ENCODE data around the gene LRP10. TPM values are rescaled to one million over a fixed set of nuclear protein-coding genes. Genes with fewer than 3 reads are reported as not detected.

Gene LRP10
- total and polyA plus RNA-seq, 2 of the 4 experiments (the other 2 are of a cell fraction), result 25.1 to 118 TPM

GRCh38 chr14:22861651-22862050, 9.9 kb upstream of the LRP10 start:
- Histone ChIP-seq H3K23ac (ENCODE audit: low read depth, low read length) (no peak overlapping the region), H3K4me3 (ENCODE audit: insufficient read depth, low read depth, low read length) (no peak overlapping the region), H3K4ac (ENCODE audit: low read depth, low read length) (no peak overlapping the region), H4K8ac (ENCODE audit: low read depth in 2 of 2, low read length in 2 of 2) (no peak overlapping the region), H3K18ac (ENCODE audit: low read depth, low read length) (no peak overlapping the region), H3K56ac (ENCODE audit: extremely low read depth, insufficient read depth, low read length) (no peak overlapping the region), H3K27ac (ENCODE audit: insufficient read depth, low read length) (no peak overlapping the region), H3K9me3 (ENCODE audit: control insufficient read depth, insufficient read depth, low read length) (peaks cover 2% of the 10 kb centered on the region), H4K5ac (ENCODE audit: low read depth, low read length) (no peak overlapping the region), H3K4me2 (ENCODE audit: low read depth, low read length) (no peak overlapping the region), H2BK15ac (ENCODE audit: low read depth, low read length) (no peak overlapping the region), H4K91ac (ENCODE audit: insufficient read depth, low read depth, low read length) (no peak overlapping the region), H3K14ac (replicated peaks; ENCODE audit: low read depth, low read length) (no peak overlapping the region), H3K9me1 (ENCODE audit: insufficient read depth, low read length) (no peaks in the 10 kb centered on the region), H2BK20ac (ENCODE audit: low read depth, low read length) (no peak overlapping the region), H4K20me1 (ENCODE audit: insufficient read depth, low read length) (no peaks in the 10 kb centered on the region), H3K9ac (ENCODE audit: low read depth, low read length) (no peak overlapping the region), H2AK9ac (replicated peaks; ENCODE audit: low read depth, low read length, poor library complexity) (no peak overlapping the region), H3K36me3 (ENCODE audit: control insufficient read depth, insufficient read depth, low read length) (no peaks in the 10 kb centered on the region), H2AFZ (replicated peaks; ENCODE audit: low read length, poor library complexity) (no peak overlapping the region), H2BK120ac (ENCODE audit: low read depth, low read length) (no peak overlapping the region), H3K79me1 (ENCODE audit: low read depth in 1 of 2, low read length in 2 of 2) (no peaks in the 10 kb centered on the region), H2AK5ac (ENCODE audit: low read depth, low read length) (no peak overlapping the region), H3K27me3 (ENCODE audit: control insufficient read depth, insufficient read depth, low read length) (no peaks in the 10 kb centered on the region), H3K4me1 (ENCODE audit: control insufficient read depth, insufficient read depth, low read length) (no peaks in the 10 kb centered on the region), H2BK5ac (ENCODE audit: low read depth, low read length, poor library complexity, severe bottlenecking) (no peak overlapping the region)
- dilution Hi-C loops (cut with HindIII; ENCODE audit: low sequenced_read_pairs, unreplicated experiment) (no loop called here), intact Hi-C loops (cut with micrococcal nuclease) (no loop called here), in situ Hi-C loops (cut with MboI; ENCODE audit: low sequenced_read_pairs) (loop anchor here (25.0 kb wide), 1 partner anchor 474 kb away; no protein-coding TSS in a partner anchor)
- DNase-seq (no peak), ATAC-seq (ENCODE audit: low read depth) (no peak)
- BruUV-seq (replicated peaks), result no TSS peak
- ChIA-PET CTCF (interaction anchor here (1.6 kb wide), 1 partner anchor 9 kb away, joined by 4 read pairs; no protein-coding TSS in a partner anchor), POLR2A (ENCODE audit: unreplicated experiment) (no interaction called here)
- TF ChIP-seq USF2 (IDR thresholded peaks at IDR 0.05; ENCODE audit: low read depth, low read length) (no peak), MXI1 (IDR thresholded peaks at IDR 0.05; ENCODE audit: borderline replicate concordance, low read depth, low read length) (no peak), MAFK (IDR thresholded peaks at IDR 0.05; ENCODE audit: low read depth, low read length) (no peak), BHLHE40 (IDR thresholded peaks at IDR 0.05; ENCODE audit: low read depth, low read length) (no peak), FOS (IDR thresholded peaks at IDR 0.05; ENCODE audit: low read depth, low read length) (no peak), RCOR1 (IDR thresholded peaks at IDR 0.05; ENCODE audit: insufficient replicate concordance, low read length) (no peak), SMC3 (IDR thresholded peaks at IDR 0.05; ENCODE audit: low read depth, low read length) (no peak), ELK1 (IDR thresholded peaks at IDR 0.05; ENCODE audit: borderline replicate concordance, low read depth, low read length) (no peak), CTCF (conservative IDR thresholded peaks at IDR 0.05; ENCODE audit: low read depth, low read length) (no peak), CHD1 (IDR thresholded peaks at IDR 0.05; ENCODE audit: low read depth, low read length) (no peak)
